HuH-7.5 (cell line): ENCODE results near the gene SLC26A4.

Source experiments
- DNase-seq: peaks from one replicate; pipeline ENCODE4 v3.0.0; 2011; ENCODE audit warnings: low spot score

The SLC26A4 gene

GRCh38 chr7:107697321-107698049, 36.9 kb downstream of the SLC26A4 start:
- DNase-seq: no peak

DNA sequence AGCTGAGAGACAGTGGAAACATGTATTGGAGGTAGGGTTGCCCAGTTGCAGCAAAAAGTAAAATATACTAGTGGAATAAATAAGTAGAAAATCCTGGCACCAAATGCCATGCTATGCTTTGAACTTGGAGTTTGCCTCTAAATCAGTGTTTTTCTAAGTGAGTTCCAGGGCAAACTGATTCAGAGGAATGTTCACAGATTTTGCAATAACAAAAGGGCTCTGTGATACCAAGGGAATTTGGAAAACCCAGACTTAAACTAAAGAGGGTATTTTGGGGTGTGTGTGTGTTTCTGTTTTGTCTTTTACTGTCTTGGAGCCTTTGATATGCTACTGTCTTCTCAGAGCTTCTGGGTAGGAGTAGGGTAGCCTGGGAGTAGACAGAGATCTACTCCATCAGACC, 39.9 kb downstream of the SLC26A4 start:
- DNase-seq: no peak

DNA sequence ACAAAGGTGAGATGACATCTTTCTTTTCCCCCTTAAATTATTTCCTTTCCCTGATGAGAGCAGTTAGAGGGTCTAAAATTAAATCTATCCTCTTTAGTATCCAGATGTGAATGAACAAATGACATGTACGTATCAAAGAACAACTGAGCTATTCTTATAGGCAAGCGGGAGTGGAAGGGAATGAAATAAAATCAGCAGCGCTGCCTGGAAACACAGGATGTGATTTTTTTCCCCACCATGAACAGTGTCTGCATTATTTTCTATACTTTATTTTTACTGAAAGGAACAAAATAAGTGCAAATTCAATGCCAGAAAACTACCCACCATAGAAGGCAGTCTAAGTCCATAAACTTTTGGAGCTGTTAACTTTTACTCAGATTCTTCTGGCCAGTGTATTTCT, 40.6 kb downstream of the SLC26A4 start:
- DNase-seq: no peak

DNA sequence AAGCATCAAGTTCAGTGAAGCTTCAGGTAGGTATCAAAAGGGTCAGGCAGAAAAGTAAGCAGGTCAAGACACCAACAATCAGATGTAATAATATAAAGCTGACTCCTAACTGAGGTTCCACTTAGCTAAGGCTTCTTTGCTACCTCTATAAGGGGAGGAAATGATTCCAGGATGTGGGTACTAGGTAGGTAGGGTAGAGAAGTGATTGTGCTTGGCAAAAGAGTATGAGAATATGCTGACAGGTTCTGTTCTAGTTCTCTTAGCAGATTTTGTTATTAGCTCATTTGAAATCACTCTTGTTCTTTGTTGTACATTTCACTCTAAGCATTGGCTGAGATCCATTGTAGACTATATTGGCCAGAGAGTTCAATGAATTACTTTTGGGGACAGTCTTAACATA, 42.6 kb downstream of the SLC26A4 start:
- no peak for DNase-seq

DNA sequence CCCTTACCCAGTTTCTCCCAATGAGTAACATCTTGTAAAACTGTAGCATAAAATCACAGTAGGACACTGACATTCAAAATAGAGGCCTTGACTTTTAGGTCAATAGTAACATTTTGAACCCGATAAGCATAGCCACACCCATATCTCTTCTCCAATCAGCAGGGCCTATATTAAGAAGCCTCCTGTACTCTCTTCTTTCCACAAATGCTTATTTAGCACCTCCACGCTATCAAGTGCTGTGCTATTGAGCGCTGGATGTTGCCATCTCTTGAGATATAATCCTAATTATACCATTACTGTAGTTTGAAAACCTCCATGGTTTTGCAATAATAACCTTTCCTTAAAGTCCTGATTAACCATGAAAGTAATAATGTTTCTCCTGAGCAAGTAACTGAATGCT, 43.2 kb downstream of the SLC26A4 start:
- DNase-seq: no peak

DNA sequence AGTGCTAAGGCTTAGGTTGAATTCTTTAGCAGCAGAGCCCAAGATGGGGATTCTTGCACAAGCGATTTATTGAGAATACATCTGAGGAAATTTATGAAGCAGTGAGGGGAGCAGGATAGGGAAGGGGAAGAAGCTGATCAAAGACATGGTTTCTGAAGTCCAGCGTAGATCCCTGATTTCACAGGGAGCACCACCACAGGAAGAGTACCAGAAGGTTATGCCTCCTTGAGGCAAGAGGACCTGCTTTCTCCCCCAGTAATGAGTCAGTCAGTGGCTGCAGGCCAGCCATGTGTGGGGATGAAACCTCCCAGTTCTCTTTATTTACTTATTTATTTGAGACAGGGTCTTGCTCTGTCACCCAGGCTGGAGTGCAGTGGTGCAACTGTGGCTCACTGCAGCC, 48.3 kb downstream of the SLC26A4 start:
- DNase-seq: no peak

DNA sequence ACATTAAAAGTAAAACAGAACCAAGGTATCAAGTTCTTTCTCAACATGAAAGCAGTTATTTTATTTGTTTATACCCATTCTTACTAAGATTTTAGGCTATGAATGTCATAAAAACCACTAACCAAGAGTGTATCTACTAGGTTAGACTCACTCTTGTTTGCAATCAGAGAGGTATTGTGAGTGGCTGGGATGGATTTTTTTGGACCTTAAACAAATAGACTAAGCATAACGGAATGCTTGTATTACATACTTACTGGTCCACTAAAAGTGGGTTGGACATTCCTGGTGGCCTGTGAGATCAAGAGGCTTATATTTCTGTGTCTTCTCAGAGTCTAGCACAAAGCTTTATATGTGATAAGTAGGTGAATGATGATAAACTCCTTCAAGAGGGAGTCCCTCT, 50.7 kb downstream of the SLC26A4 start:
- DNase-seq: no peak

DNA sequence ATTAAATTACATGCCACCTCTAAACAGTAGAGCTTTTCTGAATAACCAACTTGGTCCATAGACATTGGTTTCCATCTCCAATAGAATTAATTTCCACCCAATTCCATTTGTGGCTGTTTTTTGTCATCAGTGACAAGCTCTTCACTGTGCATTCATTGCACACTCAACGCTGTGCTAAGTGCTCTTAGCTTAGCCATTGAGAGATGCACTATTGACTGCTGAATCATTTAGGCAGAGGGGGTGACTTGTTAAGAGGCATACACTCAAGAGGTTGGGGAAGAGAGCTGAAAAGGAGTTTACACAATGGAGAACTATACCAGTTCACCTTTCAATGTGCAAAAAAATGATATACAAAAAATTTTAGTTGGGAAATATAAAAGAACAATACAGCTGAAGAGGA, 51.4 kb downstream of the SLC26A4 start:
- DNase-seq: no peak

DNA sequence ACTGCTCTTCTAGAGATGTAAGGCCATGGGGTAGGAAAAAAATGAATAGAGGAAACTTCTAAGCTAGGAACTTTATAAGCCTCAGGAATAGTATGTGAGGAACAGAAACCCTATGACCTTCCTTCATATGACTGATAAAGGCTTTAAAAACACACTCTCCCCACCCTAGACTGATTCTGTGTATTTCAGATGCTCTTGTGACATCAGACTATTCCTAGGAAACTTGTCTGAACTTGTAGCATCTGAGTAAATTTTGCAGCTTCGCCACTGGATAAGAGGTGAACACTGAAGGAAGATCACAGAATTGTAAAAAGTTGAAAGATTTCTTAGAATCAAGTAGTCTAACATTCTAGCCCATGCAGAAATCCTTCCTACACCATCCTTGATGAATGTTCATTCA, 52.3 kb downstream of the SLC26A4 start:
- DNase-seq: no peak

DNA sequence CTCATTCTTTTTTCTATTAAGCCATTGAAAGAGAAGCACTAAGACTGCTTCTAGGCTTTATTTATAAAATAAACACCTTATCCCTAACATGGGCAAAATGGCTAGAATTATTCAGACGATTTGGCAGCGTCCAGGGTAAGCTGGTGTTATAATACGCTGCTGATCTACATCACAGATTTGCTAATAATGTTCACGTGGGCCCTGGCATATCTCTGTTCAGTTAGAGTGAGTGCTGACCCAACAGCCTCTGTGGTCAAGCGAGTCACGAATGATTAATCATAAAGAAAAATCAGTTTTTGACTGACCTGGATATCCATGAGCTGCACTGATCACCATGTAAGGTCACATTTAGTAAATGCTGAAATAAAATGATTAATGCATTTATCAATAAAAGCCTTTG, 54.9 kb downstream of the SLC26A4 start:
- no peak for DNase-seq

- DNase-seq: no peak
Measured at GRCh38 chr7:107718456-107719193, 58.0 kb downstream of the SLC26A4 start.

DNA sequence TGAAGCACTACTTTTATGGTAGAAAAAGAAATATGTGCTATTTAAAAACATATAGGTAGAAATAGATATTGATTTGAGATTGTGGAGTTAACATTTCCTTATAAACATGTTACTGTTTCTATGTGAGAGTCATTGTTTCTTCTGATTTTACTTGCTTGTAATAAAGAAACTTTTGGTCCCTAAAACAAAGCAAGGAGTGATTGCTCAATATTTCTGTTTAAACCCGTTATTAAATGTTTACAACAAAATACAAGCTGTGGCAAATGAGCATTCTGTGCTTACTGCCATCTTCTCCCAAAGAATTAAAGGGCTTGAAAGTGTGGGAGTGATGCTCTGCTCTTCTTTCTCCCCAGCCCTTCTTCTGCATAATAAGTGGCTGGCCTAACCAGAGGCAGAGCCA, 60.7 kb downstream of the SLC26A4 start:
- no peak for DNase-seq

DNA sequence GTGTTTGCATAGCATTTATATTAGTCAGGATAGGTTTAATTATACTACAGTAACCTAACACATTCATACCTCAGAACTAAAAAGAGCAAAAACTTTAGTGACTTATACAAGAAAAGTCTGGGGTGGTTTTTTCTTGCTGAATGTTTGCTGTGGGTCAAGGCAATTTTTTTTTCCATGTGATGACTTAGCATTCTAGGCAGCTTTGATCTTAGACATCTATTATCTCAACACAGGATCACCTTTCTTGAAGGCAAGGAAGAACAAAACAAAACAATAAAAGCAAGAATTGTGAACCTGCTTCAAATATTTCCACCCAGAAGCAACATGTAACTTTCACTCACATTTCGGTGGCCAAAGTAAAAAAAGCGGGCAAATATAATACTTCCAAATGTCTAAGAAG, 62.6 kb downstream of the SLC26A4 start:
- DNase-seq: no peak

DNA sequence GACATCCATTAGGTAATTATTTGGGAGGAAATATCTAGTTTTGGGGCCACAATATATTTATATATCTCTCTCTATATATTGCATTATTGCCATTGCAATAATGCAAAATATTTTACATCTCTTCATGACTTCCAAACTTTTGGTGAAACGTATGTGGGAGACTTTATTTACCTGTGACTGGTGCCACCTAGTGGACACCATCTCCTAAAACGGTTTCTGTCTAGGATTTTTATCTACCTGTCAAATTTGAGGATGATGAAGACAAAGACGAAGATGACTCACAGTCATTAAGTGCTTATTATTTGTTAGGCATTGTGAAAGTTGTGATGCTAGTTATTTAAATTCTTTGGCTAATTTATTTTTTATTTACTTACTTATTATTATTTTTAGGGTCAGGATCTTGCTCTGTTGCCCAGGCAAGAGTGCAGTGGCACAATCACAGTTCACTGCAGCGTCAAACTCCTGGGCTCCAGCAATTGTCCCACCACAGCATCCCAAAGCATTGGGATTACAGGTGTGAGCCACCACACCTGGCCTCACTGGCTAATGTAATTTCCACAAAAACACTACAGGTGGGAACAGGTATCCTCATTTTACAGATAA, 64.6 kb downstream of the SLC26A4 start:
- peak; percentile 58 for DNase-seq

- DNase-seq: no peak
Measured at GRCh38 chr7:107726356-107727130, 65.9 kb downstream of the SLC26A4 start.

DNA sequence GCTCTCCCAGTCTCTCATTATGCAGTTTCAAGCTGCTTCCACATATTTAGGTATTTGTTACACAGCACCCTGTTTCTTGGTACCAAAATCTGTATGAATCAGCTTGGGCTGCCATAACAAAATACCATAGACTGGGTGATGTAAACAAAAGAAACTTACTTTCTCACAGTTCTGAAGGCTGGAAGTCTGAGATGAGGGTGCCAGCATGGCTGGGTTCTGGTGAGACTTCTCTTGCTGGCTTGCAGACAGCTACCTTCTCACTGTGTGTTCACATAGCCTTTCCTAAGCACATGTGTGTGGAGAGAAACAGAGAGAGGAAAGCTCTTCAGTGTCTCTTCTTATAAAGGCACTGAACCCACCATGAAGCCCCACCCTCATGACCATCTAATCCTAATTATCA, 67.6 kb downstream of the SLC26A4 start:
- DNase-seq: no peak

DNA sequence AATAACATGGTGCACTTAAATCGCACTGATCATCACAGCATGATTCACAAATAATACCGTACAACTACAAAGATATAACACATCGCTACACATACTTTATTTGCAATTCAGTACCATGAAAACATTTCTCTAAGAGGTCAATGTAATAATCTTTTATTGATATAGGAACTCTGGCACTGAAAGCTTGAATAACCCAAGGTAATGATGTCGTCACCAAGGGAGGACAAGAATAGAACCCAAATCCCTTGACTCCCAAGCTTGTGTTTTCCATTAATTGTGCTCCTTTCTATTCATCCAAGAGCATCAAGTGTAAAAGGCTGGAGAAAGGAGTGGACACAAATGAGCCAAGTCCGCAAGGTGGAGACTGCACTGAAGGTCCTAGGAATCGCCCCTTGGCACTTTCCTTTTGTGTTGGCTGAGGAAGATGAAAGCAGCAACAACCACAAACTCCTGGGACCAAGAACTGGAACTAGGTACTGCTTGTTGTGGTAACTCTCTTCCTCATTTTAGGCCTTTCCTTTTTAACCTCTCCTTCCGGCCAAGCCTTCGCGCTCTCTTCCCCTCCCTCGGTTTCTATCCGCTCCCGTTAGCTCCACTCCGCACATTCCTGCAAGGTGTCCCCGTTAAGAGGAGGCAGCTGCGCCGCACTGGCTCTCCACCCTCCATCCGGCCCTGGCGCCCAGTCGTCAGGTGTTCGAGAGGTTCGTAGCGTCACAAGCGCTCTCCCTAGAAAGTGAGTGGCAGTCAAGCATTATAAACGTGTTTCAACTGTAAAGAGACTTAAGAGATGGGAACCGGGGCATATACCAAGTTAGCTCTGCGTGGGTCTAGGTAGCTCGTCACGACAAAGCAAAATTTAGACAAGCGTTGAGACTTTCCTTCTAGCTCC, 82.3 kb downstream of the SLC26A4 start:
- DNase-seq: peak; percentile 45

GRCh38 chr7:107743567-107744344, 83.1 kb downstream of the SLC26A4 start, which contains the start of gene CBLL1:
TSS of gene CBLL1 (plus strand) at chr7:107744142. CDS start at chr7:107744164, 22 bp downstream.
- DNase-seq: peak; percentile 79

GRCh38 chr7:107744345-107744750, 83.7 kb downstream of the SLC26A4 start:
- DNase-seq: peak; percentile 19

DNA sequence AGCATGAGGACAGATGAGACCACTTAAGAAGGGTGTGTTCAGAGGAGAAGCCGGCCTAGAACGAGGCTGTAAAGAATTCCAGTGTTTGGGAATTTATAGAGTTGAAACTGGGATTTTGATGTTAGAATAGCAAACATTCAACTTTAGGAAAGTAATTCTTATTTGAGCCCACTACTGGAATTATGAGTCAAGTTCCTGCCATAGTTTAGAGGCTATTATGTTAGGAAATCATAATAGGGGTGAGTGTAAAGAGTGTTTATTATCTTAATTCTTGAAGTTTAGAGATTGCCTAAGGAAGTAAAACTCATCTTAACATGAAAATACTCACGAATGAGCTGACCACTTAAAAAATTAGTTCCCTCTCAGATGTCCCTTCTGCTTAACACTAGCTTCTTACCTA, 85.4 kb downstream of the SLC26A4 start:
- no peak for DNase-seq

GRCh38 chr7:107751113-107751512, 90.5 kb downstream of the SLC26A4 start:
- DNase-seq: no peak
